Anterior cingulate cortex (tissue), 58 donors: ENCODE measurements around the gene C11orf97.
A peak's percentile ranks its signal among the peaks of the same experiment; 100 is the strongest.
"Not testable (repeated sequence)": the region's sequence is repeated elsewhere in the genome, so short reads cannot be mapped to it uniquely, and the experiment has no call there.

Source experiments
- DNase-seq, 58 donors: peaks; one replicate each; lab custom pipeline; 2025; lab: John Stamatoyannopoulos, UW

C11orf97 gene

GRCh38 chr11:94511932-94512781 lies at the start of gene C11orf97:
Gene C11orf97 (plus strand): TSS chr11:94512461. CDS start chr11:94512529, 68 bp downstream.
- DNase-seq = peak in 56 of 58 donors; percentile 3 to 87 (median 58)

- DNase-seq = no peak
Measured at GRCh38 chr11:94469416-94469815, 42.8 kb upstream of the C11orf97 start.

GRCh38 chr11:94472916-94473799 lies 39.1 kb upstream of the C11orf97 start:
- no peak for DNase-seq

- no peak for DNase-seq
Measured at GRCh38 chr11:94477624-94478023, 34.6 kb upstream of the C11orf97 start.

GRCh38 chr11:94481342-94481741 lies 30.9 kb upstream of the C11orf97 start:
- DNase-seq = no peak

- no peak for DNase-seq
Measured at GRCh38 chr11:94486068-94486467, 26.2 kb upstream of the C11orf97 start.

- peak; percentile 63 to 98 (median 93) for DNase-seq
Measured at GRCh38 chr11:94493281-94494125, 18.8 kb upstream of the C11orf97 start, which contains the start of the genes ANKRD49 and MRE11. Gene ANKRD49 (plus strand): TSS chr11:94493984. CDS start chr11:94496694, 2,710 bp downstream. Gene MRE11 (minus strand): TSS chr11:94493844. CDS start chr11:94492801, 1,043 bp downstream.

- no peak for DNase-seq
Measured at GRCh38 chr11:94494126-94494680, 18.1 kb upstream of the C11orf97 start.

- DNase-seq = no peak
Measured at GRCh38 chr11:94500181-94500580, 12.1 kb upstream of the C11orf97 start.

- DNase-seq = no peak
Measured at GRCh38 chr11:94501522-94501921, 10.7 kb upstream of the C11orf97 start.

- peak in 1 of 58 donors; percentile 14 for DNase-seq
Measured at GRCh38 chr11:94504689-94505293, 7.5 kb upstream of the C11orf97 start.

GRCh38 chr11:94506513-94506912 lies 5.7 kb upstream of the C11orf97 start:
- DNase-seq = not testable (repeated sequence)

- DNase-seq = no peak
Measured at GRCh38 chr11:94507485-94507884, 4.8 kb upstream of the C11orf97 start.

- no peak for DNase-seq
Measured at GRCh38 chr11:94513091-94513490, 830 bp downstream of the C11orf97 start.

GRCh38 chr11:94515398-94515797 lies 3.1 kb downstream of the C11orf97 start:
- no peak for DNase-seq

- no peak for DNase-seq
Measured at GRCh38 chr11:94516725-94517124, 4.5 kb downstream of the C11orf97 start.

GRCh38 chr11:94518300-94518699 lies 6.0 kb downstream of the C11orf97 start:
- DNase-seq = no peak

GRCh38 chr11:94519478-94520084 lies 7.3 kb downstream of the C11orf97 start:
- peak in 4 of 58 donors; percentile 1 to 5 (median 4) for DNase-seq

GRCh38 chr11:94521684-94522083 lies 9.4 kb downstream of the C11orf97 start:
- no peak for DNase-seq
